Neural progenitor cell (in vitro differentiated cells): Measurements from ENCODE around the gene MLH1. TPM values are rescaled to one million over a fixed set of nuclear protein-coding genes. Genes with fewer than 3 reads are reported as not detected.

ENCODE experiments used
- DNase-seq: peaks from one replicate; pipeline ENCODE4 v3.0.0-alpha.2; 2016; ENCODE audit warnings: low spot score
- H2AFZ ChIP-seq: fragments of 200-600 bp; sonication (generic); replicated peaks from 2 replicates; pipeline ENCODE4 v1.6.1; 2016; ENCODE audit warnings: antibody characterized with exemption
- H3F3A ChIP-seq: fragments of 200-600 bp; sonication (generic); 2 replicates; pipeline ENCODE4 v1.6.1; 2016; ENCODE audit warnings: antibody characterized with exemption, low read depth
- H3K27ac ChIP-seq: fragments of 200-600 bp; sonication (generic); 2 replicates; pipeline ENCODE4 v1.5.1; 2016; ENCODE audit warnings: mild to moderate bottlenecking
- H3K27me3 ChIP-seq: fragments of 200-600 bp; sonication (generic); 2 replicates; pipeline ENCODE4 v1.6.1; 2016; ENCODE audit warnings: mild to moderate bottlenecking, moderate library complexity
- H3K36me3 ChIP-seq: fragments of 200-600 bp; sonication (generic); 2 replicates; pipeline ENCODE4 v1.5.1; 2016
- H3K4me1 ChIP-seq: fragments of 200-600 bp; sonication (generic); 2 replicates; pipeline ENCODE4 v1.6.1; 2016; ENCODE audit warnings: mixed run types
- H3K4me2 ChIP-seq: fragments of 200-600 bp; sonication (generic); 2 replicates; pipeline ENCODE4 v1.6.1; 2016
- H3K4me3 ChIP-seq: fragments of 200-600 bp; sonication (generic); 2 replicates; pipeline ENCODE4 v1.5.1; 2016
- H3K79me2 ChIP-seq: fragments of 200-600 bp; sonication (generic); 2 replicates; pipeline ENCODE4 v1.6.1; 2016; ENCODE audit warnings: low read depth
- H3K9ac ChIP-seq: fragments of 200-600 bp; sonication (generic); 2 replicates; pipeline ENCODE4 v1.6.1; 2016
- H3K9me3 ChIP-seq: fragments of 200-600 bp; sonication (generic); 2 replicates; pipeline ENCODE4 v1.5.1; 2016; ENCODE audit warnings: low read depth
- H4K20me1 ChIP-seq: fragments of 200-600 bp; sonication (generic); 2 replicates; pipeline ENCODE4 v1.6.1; 2016; ENCODE audit warnings: low read depth
- H3K27ac Mint-ChIP-seq: 3 replicates; pipeline ENCODE4 v1.8.0; 2021; ENCODE audit warnings: mixed read lengths
- H3K27me3 Mint-ChIP-seq: 2 replicates; pipeline ENCODE4 v1.8.0; 2022; ENCODE audit warnings: low read depth, mild to moderate bottlenecking, inconsistent platforms, moderate library complexity, mixed read lengths; ENCODE audit not compliant: insufficient read depth
- H3K36me3 Mint-ChIP-seq: 3 replicates; pipeline ENCODE4 v1.8.0; 2021; ENCODE audit warnings: mixed read lengths
- H3K4me1 Mint-ChIP-seq: 3 replicates; pipeline ENCODE4 v1.8.0; 2021; ENCODE audit warnings: mixed read lengths
- H3K4me3 Mint-ChIP-seq: 3 replicates; pipeline ENCODE4 v1.8.0; 2021; ENCODE audit warnings: mild to moderate bottlenecking, moderate library complexity, mixed read lengths
- H3K9me3 Mint-ChIP-seq: 3 replicates; pipeline ENCODE4 v1.8.0; 2020; ENCODE audit warnings: mixed read lengths
- CTCF ChIP-seq: fragments of 200-600 bp; sonication (generic); IDR thresholded peaks from 2 replicates; pipeline ENCODE4 v1.5.1; 2017; ENCODE audit warnings: antibody characterized with exemption, mild to moderate bottlenecking
- EZH2 ChIP-seq: fragments of 200-600 bp; sonication (generic); IDR thresholded peaks from 2 replicates; pipeline ENCODE4 v1.6.1; 2017; ENCODE audit warnings: antibody characterized with exemption, mild to moderate bottlenecking, moderate library complexity
- EZH2phosphoT487 ChIP-seq: fragments of 200-600 bp; sonication (generic); IDR thresholded peaks from 2 replicates; pipeline ENCODE4 v1.6.1; 2017; ENCODE audit warnings: antibody characterized with exemption
- total RNA-seq: library from RNA; depleted of rRNA; stranded (reverse); fragments of >200 nt; gene quantifications from 2 replicates; pipeline ENCODE4 v1.2.3, GENCODE V29; 2015; ENCODE audit warnings: low replicate concordance

Gene MLH1
- total RNA-seq, 1 donor from 2014 or later: 71.1 TPM

GRCh38 chr3:37096288-37096687, 103.0 kb downstream of the MLH1 start:
- no peaks in the 10 kb centered on the region for H3K4me1 ChIP-seq
- no peak overlapping the region for H3K4me2 ChIP-seq
- no peaks in the 10 kb centered on the region for H3K9me3 ChIP-seq
- Mint-ChIP-seq H3K4me1 (peaks cover 12% of the 10 kb centered on the region), H3K27ac (no peak overlapping the region), H3K27me3 (no peaks in the 10 kb centered on the region), H3K4me3 (no peak overlapping the region), H3K9me3 (no peaks in the 10 kb centered on the region), H3K36me3 (peaks cover 2% of the 10 kb centered on the region)
- H2AFZ ChIP-seq: no peak overlapping the region
- no peaks in the 10 kb centered on the region for H3K27me3 ChIP-seq
- H4K20me1 ChIP-seq: no peaks in the 10 kb centered on the region
- no peaks in the 10 kb centered on the region for H3K79me2 ChIP-seq
- no peak overlapping the region for H3K9ac ChIP-seq
- H3K4me3 ChIP-seq: no peak overlapping the region
- no peaks in the 10 kb centered on the region for H3K36me3 ChIP-seq
- no peak overlapping the region for H3K27ac ChIP-seq
- H3F3A ChIP-seq: no peaks in the 10 kb centered on the region
- TF ChIP-seq EZH2phosphoT487 (no peak), CTCF (no peak), EZH2 (no peak)
- no peak for DNase-seq

GRCh38 chr3:37096975-37097374, 103.7 kb downstream of the MLH1 start:
- Mint-ChIP-seq H3K9me3 (no peaks in the 10 kb centered on the region), H3K4me3 (no peak overlapping the region), H3K27me3 (no peaks in the 10 kb centered on the region), H3K27ac (no peak overlapping the region), H3K4me1 (peaks cover 12% of the 10 kb centered on the region), H3K36me3 (peaks cover 2% of the 10 kb centered on the region)
- H3K79me2 ChIP-seq: no peaks in the 10 kb centered on the region
- no peaks in the 10 kb centered on the region for H3K4me1 ChIP-seq
- H3K9me3 ChIP-seq: no peaks in the 10 kb centered on the region
- no peak overlapping the region for H3K4me2 ChIP-seq
- H2AFZ ChIP-seq: no peak overlapping the region
- no peak overlapping the region for H3K4me3 ChIP-seq
- no peak for TF ChIP-seq EZH2
- TF ChIP-seq EZH2phosphoT487: no peak
- no peak for TF ChIP-seq CTCF
- no peak for DNase-seq
- H4K20me1 ChIP-seq: no peaks in the 10 kb centered on the region
- H3F3A ChIP-seq: no peaks in the 10 kb centered on the region
- H3K27me3 ChIP-seq: no peaks in the 10 kb centered on the region
- no peaks in the 10 kb centered on the region for H3K36me3 ChIP-seq
- H3K9ac ChIP-seq: no peak overlapping the region
- no peak overlapping the region for H3K27ac ChIP-seq

DNA sequence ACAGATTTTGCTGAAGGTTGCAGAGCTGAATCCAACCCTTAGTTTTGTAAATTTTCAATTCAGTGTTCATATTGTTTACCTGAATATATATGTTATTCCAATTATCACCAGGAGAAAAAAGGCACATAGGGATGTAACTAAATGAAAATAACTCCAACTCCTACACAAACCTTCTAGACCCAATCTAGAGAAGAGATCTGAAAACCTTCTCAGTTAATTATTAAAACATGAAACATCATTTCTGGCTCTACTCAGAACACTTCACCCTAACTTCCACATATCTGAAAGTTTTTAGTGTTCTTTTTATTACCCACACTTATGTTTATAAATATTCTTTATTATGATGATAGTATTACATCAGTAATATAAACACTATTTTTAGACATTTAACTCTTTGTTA, 104.5 kb downstream of the MLH1 start:
- H3K9ac ChIP-seq: no peak overlapping the region
- H3K79me2 ChIP-seq: no peaks in the 10 kb centered on the region
- no peak overlapping the region for H3K4me3 ChIP-seq
- Mint-ChIP-seq H3K4me1 (peaks cover 12% of the 10 kb centered on the region), H3K36me3 (peaks cover 4% of the 10 kb centered on the region), H3K4me3 (no peak overlapping the region), H3K27me3 (no peaks in the 10 kb centered on the region), H3K27ac (no peak overlapping the region), H3K9me3 (no peaks in the 10 kb centered on the region)
- H3F3A ChIP-seq: no peaks in the 10 kb centered on the region
- H3K4me1 ChIP-seq: no peaks in the 10 kb centered on the region
- H3K9me3 ChIP-seq: no peaks in the 10 kb centered on the region
- no peak overlapping the region for H3K27ac ChIP-seq
- no peak overlapping the region for H3K4me2 ChIP-seq
- TF ChIP-seq EZH2phosphoT487 (no peak), CTCF (no peak), EZH2 (no peak)
- DNase-seq: no peak
- H3K36me3 ChIP-seq: no peaks in the 10 kb centered on the region
- no peaks in the 10 kb centered on the region for H3K27me3 ChIP-seq
- no peak overlapping the region for H2AFZ ChIP-seq
- no peaks in the 10 kb centered on the region for H4K20me1 ChIP-seq

GRCh38 chr3:37098884-37099283, 105.6 kb downstream of the MLH1 start:
- Histone ChIP-seq H3K27me3 (no peaks in the 10 kb centered on the region), H3K9ac (no peak overlapping the region), H2AFZ (no peak overlapping the region), H3K4me1 (no peaks in the 10 kb centered on the region), H3K79me2 (no peaks in the 10 kb centered on the region), H4K20me1 (no peaks in the 10 kb centered on the region), H3K4me3 (no peak overlapping the region), H3K27ac (no peak overlapping the region), H3K36me3 (no peaks in the 10 kb centered on the region), H3K4me2 (no peak overlapping the region), H3F3A (no peaks in the 10 kb centered on the region), H3K9me3 (no peaks in the 10 kb centered on the region)
- no peak for TF ChIP-seq CTCF
- TF ChIP-seq EZH2phosphoT487: no peak
- TF ChIP-seq EZH2: no peak
- no peak for DNase-seq
- Mint-ChIP-seq H3K27me3 (no peaks in the 10 kb centered on the region), H3K4me1 (peaks cover 12% of the 10 kb centered on the region), H3K36me3 (peaks cover 4% of the 10 kb centered on the region), H3K9me3 (no peaks in the 10 kb centered on the region), H3K4me3 (no peak overlapping the region), H3K27ac (no peak overlapping the region)
